HG02884 (cell line): ENCODE data around the gene GOLGA8K.
"Not testable (repeated sequence)": the region's sequence is repeated elsewhere in the genome, so short reads cannot be mapped to it uniquely, and the experiment has no call there.

Source experiments
- ATAC-seq: cut with Tn5 transposase; IDR thresholded peaks from one replicate; pipeline ENCODE4 v1.9.1; 2021; ENCODE audit warnings: mild to moderate bottlenecking, moderate library complexity; ENCODE audit not compliant: unreplicated experiment

GOLGA8K gene

GRCh38 chr15:32356909-32357308 is 46.2 kb downstream of the GOLGA8K start:
- ATAC-seq: not testable (repeated sequence)

GRCh38 chr15:32352748-32353147 is 50.3 kb downstream of the GOLGA8K start:
- not testable (repeated sequence) for ATAC-seq

- ATAC-seq: not testable (repeated sequence)
Measured at GRCh38 chr15:32350563-32351220, 52.4 kb downstream of the GOLGA8K start.

- ATAC-seq: not testable (repeated sequence)
Measured at GRCh38 chr15:32347037-32347436, 56.1 kb downstream of the GOLGA8K start.

GRCh38 chr15:32345978-32346547 is 57.0 kb downstream of the GOLGA8K start:
- ATAC-seq: not testable (repeated sequence)

- not testable (repeated sequence) for ATAC-seq
Measured at GRCh38 chr15:32343921-32344320, 59.2 kb downstream of the GOLGA8K start.
